Fibroblast of lung (primary cell): ENCODE data around the gene PRG2. TPM values are rescaled to one million over a fixed set of nuclear protein-coding genes. Genes with fewer than 3 reads are reported as not detected.

Experiments used
- DNase-seq, 2 donors: peaks; one replicate each; pipeline versions ENCODE4 v3.0.0 to v3.0.0-alpha.2; 2010; ENCODE audit warnings: low read depth in 2 of 2
- H2AFZ ChIP-seq: 2 replicates; pipeline ENCODE4 v1.5.1; 2012; ENCODE audit warnings: low read length, control low read depth, inconsistent platforms
- H3K27ac ChIP-seq: 2 replicates; pipeline ENCODE4 v1.5.1; 2011; ENCODE audit warnings: low read length, control low read depth; ENCODE audit not compliant: insufficient read depth
- H3K27me3 ChIP-seq: 2 replicates; pipeline ENCODE4 v1.5.1; 2011; ENCODE audit warnings: mild to moderate bottlenecking, low read length; ENCODE audit not compliant: control insufficient read depth, insufficient read depth
- H3K36me3 ChIP-seq: 2 replicates; pipeline ENCODE4 v1.5.1; 2011; ENCODE audit warnings: low read length; ENCODE audit not compliant: control insufficient read depth, insufficient read depth
- H3K4me1 ChIP-seq: 2 replicates; pipeline ENCODE4 v1.5.1; 2011; ENCODE audit warnings: low read length; ENCODE audit not compliant: control insufficient read depth, insufficient read depth; ENCODE audit errors: extremely low read depth
- H3K4me2 ChIP-seq: 2 replicates; pipeline ENCODE4 v1.5.1; 2011; ENCODE audit warnings: low read length, control low read depth; ENCODE audit not compliant: insufficient read depth; ENCODE audit errors: extremely low read depth
- H3K4me3 ChIP-seq, 4 experiments: fragments of 200-600 bp in 1 of 4; sonication (generic) in 1 of 4; replicated peaks in 1 of 4; 2 replicates each; pipeline ENCODE4 v1.5.1; 2011 to 2016; ENCODE audit warnings: low read length in 4 of 4, low read depth in 3 of 4, mild to moderate bottlenecking in 3 of 4, control low read depth in 2 of 4, inconsistent platforms in 1 of 4, mixed read lengths in 1 of 4; ENCODE audit not compliant: insufficient read depth in 1 of 4; ENCODE audit errors: control extremely low read depth in 1 of 4
- H3K79me2 ChIP-seq: 2 replicates; pipeline ENCODE4 v1.5.1; 2012; ENCODE audit warnings: mild to moderate bottlenecking, low read length, inconsistent platforms; ENCODE audit not compliant: control insufficient read depth, insufficient read depth
- H3K9ac ChIP-seq: 2 replicates; pipeline ENCODE4 v1.5.1; 2011; ENCODE audit warnings: mild to moderate bottlenecking, low read length, control low read depth; ENCODE audit not compliant: insufficient read depth
- H3K9me3 ChIP-seq: 2 replicates; pipeline ENCODE4 v1.5.1; 2012; ENCODE audit warnings: low read depth, low read length; ENCODE audit not compliant: control insufficient read depth, insufficient read depth
- H4K20me1 ChIP-seq: 2 replicates; pipeline ENCODE4 v1.5.1; 2011; ENCODE audit warnings: low read length; ENCODE audit not compliant: control insufficient read depth, insufficient read depth; ENCODE audit errors: extremely low read depth
- EZH2 ChIP-seq: IDR thresholded peaks from 2 replicates; pipeline ENCODE4 v1.5.1; 2012; ENCODE audit warnings: low read length, control low read depth, mild to moderate bottlenecking; ENCODE audit errors: missing control alignments
- polyA plus RNA-seq, 2 donors: library from polyadenylated mRNA; depleted of rRNA in 1 of 2; stranded (reverse) in 1 of 2; unstranded in 1 of 2; fragments of >200 nt; gene quantifications; 2 replicates each; pipeline ENCODE4 v1.2.1, GENCODE V29; 2011 to 2012; ENCODE audit warnings: missing spikeins in 1 of 2
- total RNA-seq: library from RNA; depleted of rRNA; stranded (reverse); fragments of >200 nt; gene quantifications from 2 replicates; pipeline ENCODE4 v1.2.1, GENCODE V29; 2014
- TF ChIP-seq, protein P1 (sequence below), 2 donors: IDR thresholded peaks in 1 of 2; conservative IDR thresholded peaks in 1 of 2; 1 replicate in 1 of 2; 2 replicates in 1 of 2; pipeline ENCODE4 v1.5.1; 2011 to 2012; ENCODE audit warnings: low read length in 2 of 2, control low read depth in 1 of 2, inconsistent platforms in 1 of 2, low read depth in 1 of 2, mild to moderate bottlenecking in 1 of 2

The PRG2 gene
- total and polyA plus RNA-seq, 2 donors (not counting 1 experiment from before 2014, with no cell fraction given): not detected

DNA sequence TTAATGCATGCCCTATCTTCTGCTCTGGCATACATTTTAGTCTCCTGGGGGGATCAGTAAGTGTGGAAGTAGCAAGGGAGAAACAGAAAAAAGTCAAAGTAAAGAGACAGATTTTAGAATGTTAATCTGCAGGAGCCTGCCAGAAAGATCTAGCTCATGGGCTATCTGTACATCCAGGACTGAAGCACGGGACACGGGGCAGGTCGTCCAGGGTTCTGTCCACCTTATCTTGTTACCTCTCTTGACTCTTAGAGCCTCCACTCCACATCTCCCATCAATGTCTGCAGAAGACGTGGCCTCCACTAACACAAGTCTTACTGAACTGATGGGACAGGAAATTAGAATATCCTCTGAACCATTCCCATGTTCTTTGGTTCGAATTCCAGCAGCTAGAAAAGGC is 38.2 kb upstream of the PRG2 start:
- H3K79me2 ChIP-seq: peaks cover 10% of the 10 kb centered on the region
- DNase-seq: no peak
- no peak overlapping the region for H2AFZ ChIP-seq
- no peak overlapping the region for H3K9ac ChIP-seq
- no peaks in the 10 kb centered on the region for H3K9me3 ChIP-seq
- TF ChIP-seq, protein P1, sequence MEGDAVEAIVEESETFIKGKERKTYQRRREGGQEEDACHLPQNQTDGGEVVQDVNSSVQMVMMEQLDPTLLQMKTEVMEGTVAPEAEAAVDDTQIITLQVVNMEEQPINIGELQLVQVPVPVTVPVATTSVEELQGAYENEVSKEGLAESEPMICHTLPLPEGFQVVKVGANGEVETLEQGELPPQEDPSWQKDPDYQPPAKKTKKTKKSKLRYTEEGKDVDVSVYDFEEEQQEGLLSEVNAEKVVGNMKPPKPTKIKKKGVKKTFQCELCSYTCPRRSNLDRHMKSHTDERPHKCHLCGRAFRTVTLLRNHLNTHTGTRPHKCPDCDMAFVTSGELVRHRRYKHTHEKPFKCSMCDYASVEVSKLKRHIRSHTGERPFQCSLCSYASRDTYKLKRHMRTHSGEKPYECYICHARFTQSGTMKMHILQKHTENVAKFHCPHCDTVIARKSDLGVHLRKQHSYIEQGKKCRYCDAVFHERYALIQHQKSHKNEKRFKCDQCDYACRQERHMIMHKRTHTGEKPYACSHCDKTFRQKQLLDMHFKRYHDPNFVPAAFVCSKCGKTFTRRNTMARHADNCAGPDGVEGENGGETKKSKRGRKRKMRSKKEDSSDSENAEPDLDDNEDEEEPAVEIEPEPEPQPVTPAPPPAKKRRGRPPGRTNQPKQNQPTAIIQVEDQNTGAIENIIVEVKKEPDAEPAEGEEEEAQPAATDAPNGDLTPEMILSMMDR (conservative IDR thresholded peaks at IDR 0.05 in 1 of 2, IDR thresholded peaks at IDR 0.05 in 1 of 2; ENCODE audit: low read depth in 1 of 2, low read length in 2 of 2): no peak
- no peak for TF ChIP-seq EZH2
- peaks cover 5% of the 10 kb centered on the region for H3K36me3 ChIP-seq
- no peak overlapping the region for H3K4me3 ChIP-seq
- peaks cover 44% of the 10 kb centered on the region for H3K4me1 ChIP-seq
- no peak overlapping the region for H3K4me2 ChIP-seq
- H3K27me3 ChIP-seq: no peaks in the 10 kb centered on the region
- no peak overlapping the region for H3K27ac ChIP-seq
- no peaks in the 10 kb centered on the region for H4K20me1 ChIP-seq

GRCh38 chr11:57427727-57428082 is 37.3 kb upstream of the PRG2 start:
- Histone ChIP-seq H3K4me3 (no peak overlapping the region), H3K4me2 (peak overlapping the region; percentile 60), H3K79me2 (peaks cover 10% of the 10 kb centered on the region), H3K27ac (peak overlapping the region; percentile 97), H3K27me3 (no peaks in the 10 kb centered on the region), H2AFZ (no peak overlapping the region), H4K20me1 (no peaks in the 10 kb centered on the region), H3K9ac (peak overlapping the region; percentile 47), H3K4me1 (peaks cover 43% of the 10 kb centered on the region), H3K36me3 (peaks cover 5% of the 10 kb centered on the region), H3K9me3 (no peaks in the 10 kb centered on the region)
- TF ChIP-seq EZH2: no peak
- TF ChIP-seq, protein P1 (conservative IDR thresholded peaks at IDR 0.05 in 1 of 2, IDR thresholded peaks at IDR 0.05 in 1 of 2; ENCODE audit: low read depth in 1 of 2, low read length in 2 of 2): no peak
- DNase-seq: peak; percentile 74 to 96

- H3K27me3 ChIP-seq: no peaks in the 10 kb centered on the region
- no peaks in the 10 kb centered on the region for H3K9me3 ChIP-seq
- peaks cover 40% of the 10 kb centered on the region for H3K4me1 ChIP-seq
- peak within 1 kb of the TSS; percentile 97 for H3K27ac ChIP-seq
- H3K36me3 ChIP-seq: peaks cover 6% of the 10 kb centered on the region
- peak within 1 kb of the TSS; percentile 54 for H2AFZ ChIP-seq
- H3K4me3 ChIP-seq: peak within 1 kb of the TSS; percentile 29 to 74 (median 54)
- peaks cover 10% of the 10 kb centered on the region for H3K79me2 ChIP-seq
- H3K9ac ChIP-seq: peak within 1 kb of the TSS; percentile 67
- H4K20me1 ChIP-seq: no peaks in the 10 kb centered on the region
- peak; percentile 92 to 97 for DNase-seq
- peak within 1 kb of the TSS; percentile 89 for H3K4me2 ChIP-seq
- TF ChIP-seq EZH2: no peak
- TF ChIP-seq, protein P1 (conservative IDR thresholded peaks at IDR 0.05 in 1 of 2, IDR thresholded peaks at IDR 0.05 in 1 of 2; ENCODE audit: low read depth in 1 of 2, low read length in 2 of 2): no peak
These were observed 36.7 kb upstream of the PRG2 start, which contains the start of gene SLC43A3 for GRCh38 chr11:57426929-57427726. SLC43A3 (minus strand) TSS chr11:57427121; CDS start chr11:57426172, 949 bp downstream.
